ENCODE data around the gene ZNF532.

The ZNF532 gene

DNA sequence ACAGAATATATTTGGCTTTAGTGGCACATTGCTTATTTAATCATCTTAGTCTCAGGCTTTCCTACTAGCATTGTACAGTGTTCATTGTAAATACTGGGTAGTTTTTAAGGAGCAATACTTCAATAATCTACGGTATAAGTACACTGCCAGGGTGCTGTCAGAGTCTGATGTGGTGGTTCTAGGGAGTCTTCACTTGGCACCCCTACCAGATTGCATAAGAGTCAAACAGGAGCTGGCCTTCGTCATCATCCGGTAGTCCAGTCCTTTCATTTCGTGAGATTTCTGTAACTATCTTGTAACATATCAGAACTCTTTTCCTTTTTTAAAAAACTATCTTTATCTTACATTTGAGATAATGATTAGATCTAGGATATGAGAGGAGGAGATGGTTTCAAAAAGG is 91.1 kb downstream of the ZNF532 start:
- Mint-ChIP-seq H3K9me3 (no peaks in the 10 kb centered on the region), H3K27ac (no peak overlapping the region), H3K27me3 (ENCODE audit: low read depth, poor library complexity) (peaks cover 2% of the 10 kb centered on the region), H3K4me1 (no peaks in the 10 kb centered on the region), H3K4me3 (no peak overlapping the region), H3K36me3 (ENCODE audit: low read depth) (peaks cover 64% of the 10 kb centered on the region)
- TF ChIP-seq, protein P1, sequence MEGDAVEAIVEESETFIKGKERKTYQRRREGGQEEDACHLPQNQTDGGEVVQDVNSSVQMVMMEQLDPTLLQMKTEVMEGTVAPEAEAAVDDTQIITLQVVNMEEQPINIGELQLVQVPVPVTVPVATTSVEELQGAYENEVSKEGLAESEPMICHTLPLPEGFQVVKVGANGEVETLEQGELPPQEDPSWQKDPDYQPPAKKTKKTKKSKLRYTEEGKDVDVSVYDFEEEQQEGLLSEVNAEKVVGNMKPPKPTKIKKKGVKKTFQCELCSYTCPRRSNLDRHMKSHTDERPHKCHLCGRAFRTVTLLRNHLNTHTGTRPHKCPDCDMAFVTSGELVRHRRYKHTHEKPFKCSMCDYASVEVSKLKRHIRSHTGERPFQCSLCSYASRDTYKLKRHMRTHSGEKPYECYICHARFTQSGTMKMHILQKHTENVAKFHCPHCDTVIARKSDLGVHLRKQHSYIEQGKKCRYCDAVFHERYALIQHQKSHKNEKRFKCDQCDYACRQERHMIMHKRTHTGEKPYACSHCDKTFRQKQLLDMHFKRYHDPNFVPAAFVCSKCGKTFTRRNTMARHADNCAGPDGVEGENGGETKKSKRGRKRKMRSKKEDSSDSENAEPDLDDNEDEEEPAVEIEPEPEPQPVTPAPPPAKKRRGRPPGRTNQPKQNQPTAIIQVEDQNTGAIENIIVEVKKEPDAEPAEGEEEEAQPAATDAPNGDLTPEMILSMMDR (IDR thresholded peaks at IDR 0.05) = no peak
- DNase-seq = no peak

DNA sequence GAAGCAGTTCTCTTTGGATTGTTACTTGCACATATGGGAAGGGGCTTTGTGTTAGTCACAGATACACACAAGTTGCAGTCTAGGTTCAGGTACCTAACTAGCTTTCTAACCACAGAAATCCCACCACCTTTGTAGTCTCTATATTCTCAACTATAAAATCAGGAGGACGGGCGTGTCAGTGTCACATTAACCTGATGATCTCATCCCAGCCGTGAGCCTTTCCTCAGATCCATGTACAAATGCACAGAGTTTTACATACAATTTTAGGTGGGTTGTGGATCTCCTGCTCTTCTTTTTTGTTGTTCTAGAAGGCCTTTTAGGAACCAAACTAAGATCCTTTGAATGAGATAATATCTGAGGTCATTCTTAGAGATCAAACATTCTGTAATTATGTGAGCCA is 94.0 kb downstream of the ZNF532 start:
- no peaks in the 10 kb centered on the region for H3K9me3 Mint-ChIP-seq
- no peak overlapping the region for H3K4me3 Mint-ChIP-seq
- H3K27ac Mint-ChIP-seq = peak overlapping the region; percentile 29
- peaks cover 69% of the 10 kb centered on the region for H3K36me3 Mint-ChIP-seq (ENCODE audit: low read depth)
- DNase-seq = no peak
- H3K27me3 Mint-ChIP-seq (ENCODE audit: low read depth, poor library complexity) = peaks cover 2% of the 10 kb centered on the region
- H3K4me1 Mint-ChIP-seq = no peaks in the 10 kb centered on the region
- TF ChIP-seq, protein P1 (IDR thresholded peaks at IDR 0.05) = no peak

DNA sequence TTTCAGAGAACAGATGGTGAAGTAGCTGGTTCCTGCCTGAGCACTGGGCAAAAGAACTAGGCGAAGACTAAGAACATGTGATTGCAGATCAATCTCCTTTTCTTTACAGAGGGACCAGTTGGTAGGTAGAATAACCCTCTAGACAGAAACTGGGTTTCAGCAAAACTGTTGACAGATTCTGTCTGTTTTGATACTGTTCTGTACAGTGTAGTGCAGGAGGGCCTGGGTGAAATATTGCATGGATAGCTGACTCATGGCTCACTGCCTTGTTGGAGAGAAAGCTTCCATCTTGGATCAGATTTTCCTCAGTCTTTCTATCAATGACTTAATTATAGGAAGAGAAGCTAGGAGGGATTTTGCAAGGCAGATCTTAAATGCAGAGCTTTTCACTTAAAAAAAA is 95.8 kb downstream of the ZNF532 start:
- Mint-ChIP-seq H3K4me1 (peaks cover 11% of the 10 kb centered on the region), H3K9me3 (no peaks in the 10 kb centered on the region), H3K27ac (peak overlapping the region; percentile 71), H3K27me3 (ENCODE audit: low read depth, poor library complexity) (peaks cover 2% of the 10 kb centered on the region), H3K36me3 (ENCODE audit: low read depth) (peaks cover 73% of the 10 kb centered on the region), H3K4me3 (no peak overlapping the region)
- DNase-seq = no peak
- TF ChIP-seq, protein P1 (IDR thresholded peaks at IDR 0.05) = no peak

DNA sequence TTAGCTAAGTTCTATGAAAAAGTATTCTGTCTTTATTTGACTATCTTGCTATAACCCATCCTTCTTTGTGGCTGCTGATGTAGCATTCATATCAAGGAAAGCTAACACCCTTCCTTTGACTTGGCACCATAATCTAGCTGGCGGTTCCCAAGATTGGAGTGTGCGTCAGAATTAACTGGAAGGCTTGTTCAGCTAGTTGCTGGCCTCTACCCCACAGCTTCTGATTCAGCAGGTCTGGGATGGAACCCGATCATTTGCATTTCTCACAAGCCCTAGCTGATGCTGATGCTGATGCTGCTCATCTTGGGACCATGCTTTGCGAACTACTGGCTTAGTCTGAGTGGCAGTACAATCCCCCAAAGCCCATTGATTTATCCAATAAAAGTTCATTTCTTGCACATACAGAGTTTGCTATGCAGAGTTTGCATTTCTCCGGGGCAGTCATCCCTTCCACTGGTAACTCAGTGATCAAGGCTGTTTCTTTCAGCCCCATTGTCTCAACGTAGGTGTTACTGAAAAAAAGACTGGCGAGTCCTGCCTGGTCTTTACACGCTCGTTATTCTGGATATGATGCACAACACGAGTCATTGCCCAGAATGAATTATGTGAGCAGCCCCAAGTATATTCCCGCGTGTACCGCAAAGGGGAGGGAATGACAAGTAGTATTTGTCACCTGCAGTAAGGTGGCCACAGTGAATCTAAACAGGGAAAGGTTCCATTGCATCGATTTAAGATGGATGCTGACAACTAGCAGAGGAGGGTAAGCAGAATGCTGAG is 96.5 kb downstream of the ZNF532 start:
- H3K27me3 Mint-ChIP-seq (ENCODE audit: low read depth, poor library complexity) = peaks cover 2% of the 10 kb centered on the region
- peak overlapping the region; percentile 12 for H3K27ac Mint-ChIP-seq
- no peak overlapping the region for H3K4me3 Mint-ChIP-seq
- H3K4me1 Mint-ChIP-seq = peaks cover 17% of the 10 kb centered on the region
- no peaks in the 10 kb centered on the region for H3K9me3 Mint-ChIP-seq
- TF ChIP-seq, protein P1 (IDR thresholded peaks at IDR 0.05) = no peak
- no peak for DNase-seq
- peaks cover 73% of the 10 kb centered on the region for H3K36me3 Mint-ChIP-seq (ENCODE audit: low read depth)

DNA sequence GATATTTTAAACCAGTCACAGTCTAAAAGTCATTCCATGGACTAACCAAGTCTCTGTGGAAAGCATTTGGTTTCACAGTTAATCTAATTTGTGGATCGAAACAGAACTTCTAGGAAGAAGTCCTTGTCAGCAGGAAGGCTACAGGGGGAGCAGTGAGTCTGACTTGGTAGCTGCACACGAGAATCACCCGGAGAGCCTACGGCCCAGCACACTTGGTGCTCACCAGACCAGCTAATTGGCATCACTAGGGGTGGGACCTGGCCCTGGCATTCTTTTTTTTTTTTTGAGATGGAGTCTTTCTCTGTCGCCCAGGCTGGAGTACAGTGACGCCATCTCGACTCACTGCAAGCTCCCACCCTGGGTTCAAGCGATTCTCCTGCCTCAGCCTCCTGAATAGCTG is 97.7 kb downstream of the ZNF532 start:
- no peaks in the 10 kb centered on the region for H3K9me3 Mint-ChIP-seq
- no peak for DNase-seq
- H3K27me3 Mint-ChIP-seq (ENCODE audit: low read depth, poor library complexity) = no peaks in the 10 kb centered on the region
- H3K4me1 Mint-ChIP-seq = peaks cover 24% of the 10 kb centered on the region
- TF ChIP-seq, protein P1 (IDR thresholded peaks at IDR 0.05) = no peak
- H3K27ac Mint-ChIP-seq = peak overlapping the region; percentile 12
- H3K36me3 Mint-ChIP-seq (ENCODE audit: low read depth) = peaks cover 74% of the 10 kb centered on the region
- H3K4me3 Mint-ChIP-seq = no peak overlapping the region
